Spinal cord (tissue), 10 donors: ENCODE results near the gene PTN. TPM values are rescaled to one million over a fixed set of nuclear protein-coding genes. Genes with fewer than 3 reads are reported as not detected.

ENCODE experiments used
- DNase-seq, 6 donors: peaks; one replicate each; pipeline versions ENCODE4 v3.0.0 to v3.0.0-alpha.2; 2013 to 2015; ENCODE audit warnings: low spot score in 6 of 6, low read depth in 4 of 6
- H3K27ac ChIP-seq: one replicate; pipeline ENCODE4 v1.5.1; 2013; ENCODE audit warnings: low read depth, low read length, control low read depth
- H3K27me3 ChIP-seq: one replicate; pipeline ENCODE4 v1.6.1; 2013; ENCODE audit warnings: low read length; ENCODE audit not compliant: control insufficient read depth, insufficient read depth
- H3K36me3 ChIP-seq: one replicate; pipeline ENCODE4 v1.6.1; 2013; ENCODE audit warnings: low read length; ENCODE audit not compliant: control insufficient read depth, insufficient read depth
- H3K4me1 ChIP-seq: one replicate; pipeline ENCODE4 v1.6.1; 2013; ENCODE audit warnings: low read length; ENCODE audit not compliant: control insufficient read depth, insufficient read depth
- H3K4me3 ChIP-seq: one replicate; pipeline ENCODE4 v1.5.1; 2013; ENCODE audit warnings: low read depth, low read length, control low read depth
- H3K9me3 ChIP-seq: one replicate; pipeline ENCODE4 v1.6.1; 2013; ENCODE audit warnings: low read length; ENCODE audit not compliant: control insufficient read depth, insufficient read depth
- WGBS: methylation state at CpG from one replicate; pipeline ENCODE4 v1.1.5; 2013; ENCODE audit warnings: missing lambda C conversion rate; ENCODE audit not compliant: insufficient coverage; 5-methylcytosine and 5-hydroxymethylcytosine counted together
- polyA plus RNA-seq, 2 donors: library from polyadenylated mRNA; unstranded; fragments of 120-200 nt; gene quantifications; one replicate each; pipeline ENCODE4 v1.2.1, GENCODE V29; 2013; ENCODE audit not compliant: insufficient read length in 2 of 2
- total RNA-seq, 2 donors: library from RNA; depleted of rRNA in 1 of 2; stranded (reverse); fragments of 120-200 nt in 1 of 2; fragments of >200 nt in 1 of 2; gene quantifications; one replicate each; pipeline versions ENCODE4 v1.2.3 to v1.2.4, GENCODE V29; 2013 to 2014
- donor health status: healthy.

Gene PTN
- total and polyA plus RNA-seq, 4 donors: 566 to 1,663 (median 1,554) TPM

DNA sequence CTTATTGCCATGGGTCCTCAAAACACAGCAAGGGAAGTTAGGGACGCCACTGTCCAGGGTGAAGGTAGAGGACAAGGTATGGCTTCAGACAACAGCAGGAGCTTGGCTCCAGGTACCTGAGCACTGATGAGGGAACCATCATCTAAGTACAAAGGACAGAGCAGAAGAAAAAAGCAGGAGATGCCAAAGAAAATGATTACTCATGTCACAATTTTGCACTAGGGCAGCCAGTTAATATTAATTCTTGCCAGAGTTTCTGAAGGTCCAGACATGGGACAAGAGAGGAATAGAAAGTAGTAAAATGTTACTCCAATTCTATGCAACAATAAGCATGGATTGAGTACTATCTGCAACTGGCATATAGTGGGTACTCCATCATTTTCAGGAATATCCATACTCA is 14.1 kb downstream of the PTN start:
- Histone ChIP-seq H3K4me3 (no peak overlapping the region), H3K36me3 (peaks cover 5% of the 10 kb centered on the region), H3K27ac (peak overlapping the region; percentile 65), H3K4me1 (peaks cover 8% of the 10 kb centered on the region), H3K9me3 (no peaks in the 10 kb centered on the region), H3K27me3 (no peaks in the 10 kb centered on the region)
- 67% methylated on average over 1 of the region's 1 CpG for WGBS
- no peak for DNase-seq

DNA sequence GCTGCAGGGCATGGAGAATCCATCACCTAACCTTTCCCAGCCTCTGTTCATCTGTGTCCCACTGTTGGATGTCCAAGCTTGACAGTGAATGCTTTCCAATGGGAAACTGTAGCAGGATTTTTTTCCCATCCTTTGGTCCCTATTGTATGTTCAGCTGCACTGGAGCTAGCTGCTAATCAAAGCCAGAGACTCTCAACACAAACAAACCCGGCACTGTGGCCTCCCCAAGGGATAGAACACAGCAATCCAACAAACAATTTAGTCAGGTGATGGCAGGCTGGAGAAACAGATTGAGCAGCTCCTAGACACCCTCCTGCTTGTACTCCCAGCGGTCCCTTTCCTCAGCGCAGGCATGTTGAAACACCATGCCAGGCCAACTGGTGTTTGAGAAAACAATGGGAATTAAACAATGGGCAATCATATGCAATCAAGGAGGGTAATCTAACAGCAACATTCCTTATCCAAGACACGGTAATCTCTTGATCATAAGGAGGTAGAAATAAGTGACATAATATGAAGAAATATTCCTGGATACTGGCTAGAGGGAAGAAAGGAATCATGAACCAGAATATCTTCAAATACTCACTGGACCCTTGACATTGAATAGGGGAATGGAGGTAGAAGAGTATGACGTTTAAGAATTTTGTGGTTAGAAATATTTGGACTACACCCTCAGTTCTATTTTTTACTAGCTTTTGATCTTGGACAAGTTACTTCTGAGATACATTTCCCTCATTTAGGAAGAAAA is 15.0 kb downstream of the PTN start:
- no peaks in the 10 kb centered on the region for H3K27me3 ChIP-seq
- peak in 2 of 6 donors; percentile 80 to 82 for DNase-seq
- H3K4me3 ChIP-seq: no peak overlapping the region
- peaks cover 5% of the 10 kb centered on the region for H3K36me3 ChIP-seq
- H3K4me1 ChIP-seq: peaks cover 8% of the 10 kb centered on the region
- H3K9me3 ChIP-seq: no peaks in the 10 kb centered on the region
- WGBS: 38% methylated on average over 1 of the region's 5 CpGs
- peak overlapping the region; percentile 72 for H3K27ac ChIP-seq

DNA sequence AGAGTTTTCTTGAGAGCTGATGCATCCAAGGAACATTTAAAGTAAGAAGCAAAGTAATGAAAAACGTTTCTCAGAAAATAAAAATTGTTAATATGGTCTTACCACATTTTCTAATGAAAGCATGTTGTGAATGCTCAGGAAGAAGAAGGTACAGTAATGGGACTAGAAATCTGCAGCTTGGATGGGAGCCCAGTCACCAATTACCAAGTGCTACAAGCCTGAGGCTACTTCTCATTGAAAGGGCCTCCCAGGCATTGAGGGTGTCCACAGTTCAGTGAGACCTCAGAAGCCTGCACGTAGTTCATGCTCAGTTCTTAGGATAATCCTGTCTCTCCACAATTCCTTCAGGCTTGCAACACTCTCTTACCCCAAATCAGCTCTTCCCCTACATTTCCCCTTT is 17.6 kb downstream of the PTN start:
- WGBS: 64% methylated on average over 1 of the region's 2 CpGs
- Histone ChIP-seq H3K36me3 (peaks cover 5% of the 10 kb centered on the region), H3K27ac (no peak overlapping the region), H3K4me1 (peaks cover 4% of the 10 kb centered on the region), H3K27me3 (no peaks in the 10 kb centered on the region), H3K9me3 (peaks cover 6% of the 10 kb centered on the region), H3K4me3 (no peak overlapping the region)
- peak in 2 of 6 donors; percentile 50 to 70 for DNase-seq

DNA sequence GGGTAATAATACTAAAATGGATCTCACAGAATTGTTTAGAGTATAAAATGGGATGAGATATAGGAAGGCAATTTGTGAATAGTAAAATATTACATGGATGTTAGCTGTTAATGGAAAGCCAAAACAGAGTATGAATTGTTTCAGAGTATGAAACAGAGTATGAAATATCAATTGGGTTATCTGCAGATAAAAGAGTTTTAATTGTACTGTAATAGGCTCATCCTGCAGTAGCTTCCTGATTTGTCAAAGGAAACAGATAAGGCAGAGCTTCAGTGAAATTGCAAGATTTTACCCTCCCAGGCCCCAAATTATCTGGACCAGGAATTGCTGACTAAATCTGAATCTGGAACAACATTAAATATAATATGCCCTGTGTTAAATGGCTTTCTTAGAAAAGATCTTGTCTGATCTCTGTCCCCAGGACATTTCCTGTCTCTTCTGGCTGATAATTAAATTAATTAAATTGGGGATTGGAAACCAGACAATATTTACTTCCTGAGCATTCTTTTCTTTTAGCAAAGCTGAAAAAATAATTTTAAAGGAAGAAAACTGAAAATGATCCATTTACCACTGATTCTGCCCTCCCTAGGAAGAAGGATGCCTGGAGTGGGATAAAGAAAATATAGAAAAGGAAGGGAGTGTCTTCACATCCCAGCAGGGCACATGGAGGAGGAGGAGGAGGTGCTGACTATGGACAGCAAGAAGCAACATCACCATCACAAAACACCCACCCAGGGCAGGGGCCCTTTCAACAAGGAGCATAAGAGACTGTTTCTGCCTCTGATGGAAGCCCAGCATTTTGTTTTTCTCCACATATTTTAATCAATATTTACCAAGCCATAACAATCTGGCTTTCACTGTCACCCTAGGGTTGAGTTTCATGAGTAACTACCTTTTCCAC is 18.5 kb downstream of the PTN start:
- Histone ChIP-seq H3K27ac (peak overlapping the region; percentile 21), H3K4me1 (peaks cover 4% of the 10 kb centered on the region), H3K9me3 (peaks cover 6% of the 10 kb centered on the region), H3K4me3 (no peak overlapping the region), H3K27me3 (no peaks in the 10 kb centered on the region), H3K36me3 (peaks cover 3% of the 10 kb centered on the region)
- DNase-seq: no peak

DNA sequence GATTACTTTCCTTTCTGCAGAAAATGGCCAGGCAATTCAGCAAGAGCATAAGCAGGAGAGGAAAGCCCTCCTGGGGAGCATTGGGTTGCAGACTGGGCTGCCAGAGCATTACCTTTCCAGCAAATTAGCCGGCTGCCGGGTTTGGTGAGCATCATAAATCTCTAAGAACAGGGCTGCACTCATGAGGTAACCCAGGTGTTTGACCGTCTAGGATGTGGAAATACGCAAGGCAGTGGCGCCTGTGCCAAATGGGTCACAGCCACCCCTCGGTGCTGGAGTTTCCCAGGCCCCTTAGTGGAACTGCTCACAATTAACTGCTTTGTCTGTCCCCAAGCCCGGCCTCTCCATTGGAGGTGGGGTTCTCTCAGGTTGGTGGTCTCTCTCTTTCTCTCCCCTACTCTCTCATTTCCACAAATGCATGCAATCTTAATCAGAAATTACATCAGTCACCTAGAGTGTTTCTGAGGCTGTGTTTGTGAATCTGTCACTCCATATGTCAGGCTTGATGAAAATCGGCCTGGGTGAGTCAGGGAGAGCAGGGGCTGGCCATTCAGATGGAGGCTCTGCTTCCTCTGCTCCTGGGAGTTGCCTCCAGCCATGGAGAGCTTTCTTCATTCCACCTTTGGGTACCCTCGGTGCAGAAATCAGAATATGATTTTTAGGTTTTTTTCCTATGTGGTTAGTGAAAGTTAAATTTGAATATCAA is 26.7 kb downstream of the PTN start:
- H3K4me1 ChIP-seq: peaks cover 13% of the 10 kb centered on the region
- H3K4me3 ChIP-seq: no peak overlapping the region
- no peaks in the 10 kb centered on the region for H3K36me3 ChIP-seq
- peak overlapping the region; percentile 48 for H3K27ac ChIP-seq
- H3K9me3 ChIP-seq: no peaks in the 10 kb centered on the region
- peak in 1 of 6 donors; percentile 51 for DNase-seq
- no peaks in the 10 kb centered on the region for H3K27me3 ChIP-seq
- 51% methylated on average over 6 of the region's 9 CpGs for WGBS

DNA sequence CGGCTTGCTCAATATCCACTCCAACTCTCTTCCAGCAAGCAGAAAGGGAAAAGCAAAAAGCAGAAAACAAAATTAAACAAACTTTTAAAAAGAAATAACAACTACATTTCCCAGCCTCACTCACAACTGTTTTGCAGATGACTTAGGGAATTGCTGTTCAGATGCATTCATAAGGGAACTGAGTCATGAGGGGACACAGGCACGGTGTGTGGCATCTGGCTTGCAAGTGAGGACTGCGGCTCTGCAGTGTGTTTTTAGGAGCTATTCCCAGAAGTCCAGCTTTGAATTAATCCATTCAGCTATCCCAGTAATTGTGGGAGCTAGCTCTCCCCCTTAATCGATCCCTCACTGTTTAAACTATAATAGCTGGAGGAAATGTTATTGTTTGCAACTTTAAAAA is 30.3 kb downstream of the PTN start:
- H3K27ac ChIP-seq: peak overlapping the region; percentile 40
- H3K4me1 ChIP-seq: peaks cover 13% of the 10 kb centered on the region
- peak in 2 of 6 donors; percentile 20 to 58 for DNase-seq
- H3K4me3 ChIP-seq: no peak overlapping the region
- H3K9me3 ChIP-seq: peaks cover 2% of the 10 kb centered on the region
- H3K27me3 ChIP-seq: no peaks in the 10 kb centered on the region
- H3K36me3 ChIP-seq: no peaks in the 10 kb centered on the region
- WGBS: 40% methylated on average over 2 of the region's 4 CpGs

DNA sequence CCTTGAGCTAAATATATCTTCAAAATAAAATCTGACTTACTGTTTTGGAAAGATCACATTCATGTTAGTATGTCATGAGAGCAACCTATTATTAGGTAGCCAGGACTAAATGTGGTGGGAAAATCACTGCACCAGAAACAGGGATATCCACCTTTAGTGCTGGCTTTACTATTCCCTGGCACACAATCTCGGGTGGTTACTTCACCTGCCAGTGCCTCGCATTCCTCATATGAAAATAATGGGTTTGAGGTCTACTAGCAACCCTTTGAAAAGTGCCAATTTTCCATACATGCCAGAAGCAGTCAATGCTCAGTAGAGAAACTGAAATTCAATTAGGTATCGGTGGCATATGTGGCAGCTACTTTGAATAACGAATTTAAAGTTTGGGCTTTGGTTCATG is 36.8 kb downstream of the PTN start:
- peak overlapping the region; percentile 57 for H3K27ac ChIP-seq

DNA sequence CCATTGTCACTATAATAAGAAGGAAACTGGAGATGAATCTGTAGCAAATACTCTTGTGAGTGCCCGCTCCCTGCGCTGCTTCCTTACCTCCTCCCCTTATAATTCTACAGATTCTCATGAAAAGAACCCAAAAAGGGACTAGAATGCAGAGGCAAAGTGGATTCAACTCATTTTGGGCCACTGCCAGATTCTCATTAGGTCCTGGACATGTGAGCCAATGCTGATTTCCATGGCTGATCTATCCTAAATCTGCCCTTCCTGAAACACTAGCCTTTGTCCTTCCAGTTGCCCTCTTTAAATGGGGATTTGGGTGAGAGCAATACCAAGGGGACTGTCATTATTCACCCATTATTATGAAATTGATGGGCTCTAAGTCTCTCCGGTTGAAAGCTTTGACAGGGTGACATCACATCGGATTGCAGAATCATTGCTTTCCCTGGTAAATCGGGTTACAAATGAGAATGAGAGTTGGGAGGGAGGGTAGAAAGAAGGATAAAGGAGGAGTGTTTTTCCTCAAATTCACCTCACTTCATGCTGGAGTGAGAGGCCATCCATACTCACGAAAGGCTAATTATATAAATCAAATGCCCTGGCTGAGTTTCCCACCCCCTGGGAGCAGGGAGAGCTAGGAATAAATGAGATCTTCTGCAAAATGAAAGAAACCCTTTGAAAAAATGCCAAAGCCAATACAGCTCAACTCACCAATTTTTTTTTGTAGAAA is 37.5 kb downstream of the PTN start:
- peaks cover 3% of the 10 kb centered on the region for H3K4me1 ChIP-seq
- WGBS: 31% methylated on average over 2 of the region's 6 CpGs
- H3K27ac ChIP-seq: peak overlapping the region; percentile 57
- H3K27me3 ChIP-seq: no peaks in the 10 kb centered on the region
- no peaks in the 10 kb centered on the region for H3K36me3 ChIP-seq
- DNase-seq: peak in 3 of 6 donors; percentile 52 to 87 (median 84)
- peaks cover 2% of the 10 kb centered on the region for H3K9me3 ChIP-seq
- H3K4me3 ChIP-seq: no peak overlapping the region

More for the DNA sequence above, 36.8 kb downstream of the PTN start:
- Histone ChIP-seq H3K4me3 (no peak overlapping the region), H3K4me1 (peaks cover 3% of the 10 kb centered on the region), H3K36me3 (no peaks in the 10 kb centered on the region), H3K9me3 (peaks cover 2% of the 10 kb centered on the region), H3K27me3 (no peaks in the 10 kb centered on the region)
- WGBS: no CpG with 5 or more reads among the region's 4 CpGs
- peak in 1 of 6 donors; percentile 31 for DNase-seq
